Measurements from ENCODE around the gene TMEM19.

TMEM19 gene

GRCh38 chr12:71718611-71719010 is 32.7 kb downstream of the TMEM19 start:
- DNase-seq, result no peak

DNA sequence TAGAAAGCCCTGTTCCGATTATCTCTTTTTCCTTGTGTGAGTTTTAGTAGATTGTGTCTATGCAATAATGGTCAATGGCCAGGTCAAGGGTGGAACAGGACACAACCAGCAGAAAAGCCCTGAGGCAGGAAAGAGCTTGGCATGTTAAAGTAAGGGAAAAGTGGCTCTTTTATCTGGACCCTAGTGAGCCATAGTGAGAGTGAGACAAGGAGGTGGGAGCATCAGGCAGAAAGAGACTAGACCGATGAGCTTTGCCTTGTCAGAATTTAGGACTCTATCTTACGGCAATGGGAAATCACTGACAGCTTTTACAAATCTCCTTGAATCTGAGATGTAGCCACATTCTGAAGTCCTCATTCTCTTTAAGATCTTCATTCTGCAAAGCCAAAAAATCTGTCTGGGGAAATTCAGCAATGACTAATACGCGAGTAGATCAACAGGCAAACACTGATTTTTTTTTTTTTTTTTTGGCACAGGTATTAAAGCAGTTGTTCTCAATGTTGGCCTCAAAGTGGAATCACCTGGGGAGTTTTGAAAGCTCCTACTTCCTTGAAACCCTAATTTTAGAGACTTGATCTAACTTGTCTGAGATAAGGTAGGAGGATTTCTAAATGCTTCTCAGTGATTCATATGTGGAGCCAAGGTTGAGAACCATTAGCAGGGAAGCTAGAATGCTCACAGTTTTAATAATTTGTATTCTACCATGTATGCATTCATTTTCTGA is 33.9 kb downstream of the TMEM19 start:
- peak in 1 of 56 donors; percentile 8 for DNase-seq

DNA sequence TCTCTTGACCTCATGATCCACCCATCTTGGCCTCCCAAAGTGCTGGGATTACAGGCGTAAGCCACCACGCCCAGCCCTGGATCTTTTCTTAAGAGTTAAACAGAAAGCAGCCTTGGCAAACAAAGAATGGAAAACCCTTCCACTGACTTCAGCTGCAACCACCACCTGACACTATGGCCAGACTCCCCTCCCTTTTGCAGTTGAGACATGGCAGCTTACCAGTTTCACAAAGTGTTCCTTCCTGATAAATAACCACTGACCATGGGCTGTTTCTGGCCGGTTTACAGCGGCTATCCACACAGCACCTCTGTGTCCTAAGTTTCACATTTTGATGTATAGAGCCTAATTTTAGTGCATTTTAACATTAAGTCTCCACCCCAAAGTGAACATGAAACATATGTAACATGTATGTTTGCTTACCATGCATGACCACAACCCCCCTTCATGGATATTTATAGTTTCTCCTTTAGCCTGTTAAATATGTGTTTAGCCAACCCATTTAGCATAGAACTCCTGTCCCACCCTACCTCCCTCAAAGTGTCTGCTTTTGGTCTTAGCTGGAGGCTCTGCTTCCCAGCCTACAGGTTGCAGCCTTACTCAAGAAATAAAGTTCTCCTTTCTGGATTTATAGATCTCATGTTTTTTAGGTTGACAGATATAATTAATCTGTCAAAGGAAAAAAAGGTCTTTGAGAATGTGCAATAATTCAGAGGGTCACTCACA is 36.1 kb downstream of the TMEM19 start:
- DNase-seq, result no peak

- no peak for DNase-seq
Measured at GRCh38 chr12:71725011-71725410, 39.1 kb downstream of the TMEM19 start.

DNA sequence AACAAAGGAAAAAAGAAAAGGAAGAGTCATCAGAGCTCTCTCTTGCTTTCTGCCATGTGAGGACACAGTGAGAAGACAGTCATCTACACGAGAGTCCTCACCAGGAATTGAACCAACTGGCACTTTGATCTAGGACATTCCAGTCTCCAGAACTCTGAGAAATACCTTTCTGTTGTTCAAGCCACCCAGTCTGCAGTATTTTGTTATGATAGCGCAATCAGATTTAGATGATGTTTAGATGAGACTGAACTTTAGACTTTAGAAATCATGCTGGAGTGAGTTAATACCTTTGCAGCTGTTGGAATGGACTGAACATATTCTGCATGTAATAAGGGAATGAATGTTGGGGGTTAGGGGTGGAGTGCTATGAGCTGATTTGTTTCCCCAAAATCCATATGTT is 40.7 kb downstream of the TMEM19 start:
- no peak for DNase-seq

- DNase-seq, result no peak
Measured at GRCh38 chr12:71727958-71728357, 42.1 kb downstream of the TMEM19 start.

DNA sequence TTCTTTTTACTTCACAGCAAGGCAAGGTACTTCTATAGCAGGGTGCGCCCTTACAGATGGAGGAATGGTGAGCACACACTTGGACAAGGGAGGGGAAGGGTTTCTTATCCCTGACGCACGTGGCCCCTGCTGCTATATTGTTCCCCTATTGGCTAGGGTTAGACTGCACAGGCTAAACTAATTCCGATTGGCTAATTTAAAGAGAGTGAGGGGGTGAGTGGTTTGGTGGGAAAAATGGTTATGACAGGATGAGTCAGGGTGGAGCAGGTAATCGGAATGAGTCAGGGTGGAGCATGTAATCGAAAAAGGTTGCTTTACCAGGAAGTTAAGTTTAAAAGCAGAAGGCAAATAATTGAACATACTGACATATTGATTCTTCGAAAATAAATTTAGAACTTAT is 45.1 kb downstream of the TMEM19 start:
- no peak for DNase-seq

DNA sequence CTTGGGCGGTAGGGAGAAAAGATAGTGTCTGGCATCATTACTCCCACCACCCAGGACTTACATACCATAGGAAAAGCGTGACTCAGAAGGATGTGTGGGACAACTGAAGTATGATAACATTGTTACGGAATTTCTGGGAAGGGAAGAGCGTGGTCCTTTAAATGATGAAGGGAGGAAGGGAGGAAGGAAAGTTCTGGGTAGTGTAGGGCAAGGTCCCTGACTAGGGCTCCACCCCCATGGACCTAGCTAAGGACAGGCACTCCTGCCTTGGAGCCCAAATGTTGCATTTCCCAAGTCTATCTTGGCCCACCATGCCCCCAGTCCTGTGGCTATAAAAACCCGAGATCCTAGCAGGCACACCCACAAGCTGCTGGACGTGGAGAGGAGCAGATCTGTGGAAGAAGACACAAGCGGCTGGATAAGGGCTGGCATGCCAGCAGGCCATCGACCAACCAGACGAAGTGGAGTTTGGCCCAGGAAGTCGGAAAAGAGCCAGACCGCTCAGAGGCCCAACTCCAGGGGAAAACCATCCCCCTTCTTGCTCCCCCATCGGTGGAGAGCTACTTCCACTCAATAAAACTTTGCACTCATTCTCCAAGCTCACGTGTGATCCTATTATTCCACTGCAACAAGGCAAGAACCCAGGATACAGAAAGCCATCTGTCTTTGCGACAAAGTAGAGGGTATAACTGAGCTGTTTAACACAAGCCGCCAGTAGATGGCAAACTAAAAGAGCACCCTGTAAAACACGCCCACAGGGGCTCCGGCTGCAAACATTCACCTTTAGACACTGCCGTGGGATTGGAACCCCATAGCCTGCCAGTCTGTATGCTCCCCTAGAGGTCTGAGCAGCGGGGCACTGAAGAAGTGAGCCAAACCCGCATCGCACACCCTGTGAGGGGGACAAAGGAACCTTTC is 45.8 kb downstream of the TMEM19 start:
- no peak for DNase-seq

GRCh38 chr12:71732357-71732712 is 46.5 kb downstream of the TMEM19 start:
- no peak for DNase-seq

DNA sequence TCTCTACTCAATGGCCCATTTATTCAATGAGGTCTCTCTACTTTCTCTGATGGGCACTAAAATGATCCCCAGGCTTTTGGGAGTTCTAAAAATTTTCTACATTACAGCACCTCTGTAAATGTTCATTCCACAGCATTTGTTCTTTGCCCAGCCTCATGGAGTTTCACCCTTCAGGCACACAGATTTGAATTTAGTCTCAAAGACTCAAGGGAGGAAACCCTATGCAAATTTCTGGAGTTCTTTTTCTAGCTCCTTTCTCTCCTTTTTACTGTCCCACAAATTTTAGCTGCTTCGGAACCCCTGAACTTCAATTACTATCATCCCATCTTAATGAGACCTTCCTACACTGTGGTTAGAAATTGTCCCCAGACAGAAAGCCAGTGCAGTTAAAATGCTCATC is 51.3 kb downstream of the TMEM19 start:
- DNase-seq, result no peak

GRCh38 chr12:71742998-71743397 is 57.1 kb downstream of the TMEM19 start:
- DNase-seq, result no peak

- DNase-seq, result no peak
Measured at GRCh38 chr12:71744522-71745300, 58.8 kb downstream of the TMEM19 start.

DNA sequence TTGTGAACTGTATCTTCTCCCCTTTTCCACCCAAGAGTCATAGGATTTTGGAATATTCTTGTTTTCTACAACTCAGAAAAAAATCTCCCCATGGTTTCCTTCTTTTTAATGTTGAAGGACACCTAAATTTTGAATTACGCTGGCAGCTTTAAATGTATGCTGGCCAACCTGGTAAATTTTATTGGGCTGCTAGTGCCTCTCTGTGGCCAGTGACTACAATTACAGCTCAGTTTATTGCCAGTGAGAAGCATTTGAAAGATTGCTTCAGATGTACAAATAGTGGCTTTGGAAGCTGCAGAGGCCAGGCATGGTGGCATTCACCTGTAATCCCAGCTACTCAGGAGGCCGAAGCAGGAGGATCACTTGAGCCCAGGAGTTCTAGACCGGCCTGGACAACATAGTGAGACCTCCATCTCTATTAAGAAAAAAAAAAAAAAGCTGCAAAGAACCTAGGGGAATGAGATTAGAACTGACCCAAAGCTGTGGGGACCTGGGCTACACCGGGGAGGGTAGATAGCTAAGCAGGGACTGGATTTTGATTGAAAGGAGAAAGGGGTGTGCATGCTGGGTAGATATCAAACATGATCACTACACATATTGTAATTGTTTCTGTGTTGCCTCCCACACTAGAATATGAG is 61.2 kb downstream of the TMEM19 start:
- DNase-seq, result peak in 33 of 56 donors; percentile 1 to 61 (median 12)

- no peak for DNase-seq
Measured at GRCh38 chr12:71748081-71748850, 62.4 kb downstream of the TMEM19 start.

GRCh38 chr12:71749666-71750065 is 63.8 kb downstream of the TMEM19 start:
- no peak for DNase-seq

- DNase-seq, result no peak
Measured at GRCh38 chr12:71752891-71753290, 67.0 kb downstream of the TMEM19 start.
